ENCODE data around the gene ERC2. TPM values are rescaled to one million over a fixed set of nuclear protein-coding genes. Genes with fewer than 3 reads are reported as not detected.

Gene ERC2
- total RNA-seq, 1 donor from 2014 or later: 1.5 TPM

DNA sequence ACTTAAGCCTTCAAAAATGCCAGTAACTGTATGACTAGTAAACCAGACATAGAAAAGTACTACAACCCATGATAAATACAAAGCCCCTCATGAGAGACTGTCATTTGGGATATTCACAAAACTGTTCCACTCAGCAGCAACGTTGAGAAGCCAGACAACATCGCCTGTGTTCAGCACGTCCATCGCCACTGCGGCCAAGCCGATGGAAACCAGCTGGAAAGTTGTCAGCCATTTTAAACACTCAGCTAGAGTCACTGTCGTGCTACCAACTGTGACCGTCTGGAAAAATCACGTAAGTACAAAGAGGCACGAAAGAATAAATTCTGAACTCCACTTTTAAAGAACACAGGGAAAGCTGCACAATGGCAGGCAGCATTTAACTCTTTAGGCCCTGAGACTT, 640.5 kb downstream of the ERC2 start:
- Histone ChIP-seq H3K27me3 (ENCODE audit: low read depth) (no peaks in the 10 kb centered on the region), H3K4me1 (peaks cover 10% of the 10 kb centered on the region), H3K4me3 (no peak overlapping the region), H3K9me3 (no peaks in the 10 kb centered on the region), H3K36me3 (no peaks in the 10 kb centered on the region), H3K27ac (no peak overlapping the region)
- DNase-seq (no peak), ATAC-seq (no peak)
- TF ChIP-seq, protein P1, sequence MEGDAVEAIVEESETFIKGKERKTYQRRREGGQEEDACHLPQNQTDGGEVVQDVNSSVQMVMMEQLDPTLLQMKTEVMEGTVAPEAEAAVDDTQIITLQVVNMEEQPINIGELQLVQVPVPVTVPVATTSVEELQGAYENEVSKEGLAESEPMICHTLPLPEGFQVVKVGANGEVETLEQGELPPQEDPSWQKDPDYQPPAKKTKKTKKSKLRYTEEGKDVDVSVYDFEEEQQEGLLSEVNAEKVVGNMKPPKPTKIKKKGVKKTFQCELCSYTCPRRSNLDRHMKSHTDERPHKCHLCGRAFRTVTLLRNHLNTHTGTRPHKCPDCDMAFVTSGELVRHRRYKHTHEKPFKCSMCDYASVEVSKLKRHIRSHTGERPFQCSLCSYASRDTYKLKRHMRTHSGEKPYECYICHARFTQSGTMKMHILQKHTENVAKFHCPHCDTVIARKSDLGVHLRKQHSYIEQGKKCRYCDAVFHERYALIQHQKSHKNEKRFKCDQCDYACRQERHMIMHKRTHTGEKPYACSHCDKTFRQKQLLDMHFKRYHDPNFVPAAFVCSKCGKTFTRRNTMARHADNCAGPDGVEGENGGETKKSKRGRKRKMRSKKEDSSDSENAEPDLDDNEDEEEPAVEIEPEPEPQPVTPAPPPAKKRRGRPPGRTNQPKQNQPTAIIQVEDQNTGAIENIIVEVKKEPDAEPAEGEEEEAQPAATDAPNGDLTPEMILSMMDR (IDR thresholded peaks at IDR 0.05): no peak
- intact Hi-C loops (cut with DNase I): no loop called here

DNA sequence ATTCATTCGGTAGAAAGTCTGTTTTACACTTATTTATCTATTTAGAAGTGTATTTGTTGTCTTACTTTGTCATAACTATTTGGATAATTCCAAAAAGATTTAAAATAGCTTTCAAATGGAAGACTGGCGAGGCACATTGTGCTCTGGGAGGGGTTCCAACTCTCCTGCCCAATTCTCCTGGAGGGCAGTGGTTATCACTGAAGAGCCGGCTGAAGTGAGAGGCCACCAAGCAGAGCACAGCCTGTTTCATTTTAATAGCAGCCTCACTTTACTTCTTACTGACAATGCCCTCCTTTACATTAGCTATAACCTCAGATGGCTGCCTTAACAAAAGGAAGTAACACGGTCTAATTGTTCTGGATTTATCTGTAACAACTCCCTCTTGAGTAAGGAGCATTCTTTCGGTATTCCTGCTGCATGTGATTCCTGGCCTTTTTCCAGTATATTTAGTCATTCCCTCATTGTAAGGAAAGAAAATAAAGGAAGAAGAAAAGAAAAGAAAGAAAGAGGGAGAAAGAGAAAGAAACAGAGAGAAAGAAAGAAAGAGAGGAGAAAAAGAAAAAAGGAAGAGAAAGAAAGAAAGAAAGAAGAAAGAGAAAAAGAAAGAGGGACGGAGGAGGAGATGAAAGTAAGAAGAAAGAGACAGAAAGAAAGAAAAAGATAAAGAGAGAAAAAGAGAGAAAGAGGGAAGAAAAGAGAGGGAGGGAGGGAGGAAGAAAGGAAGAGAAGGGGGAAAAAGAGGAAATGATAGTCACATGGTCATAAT, 641.4 kb downstream of the ERC2 start:
- intact Hi-C loops (cut with DNase I): no loop called here
- Histone ChIP-seq H3K4me3 (no peak overlapping the region), H3K9me3 (no peaks in the 10 kb centered on the region), H3K36me3 (no peaks in the 10 kb centered on the region), H3K4me1 (peaks cover 10% of the 10 kb centered on the region), H3K27me3 (ENCODE audit: low read depth) (no peaks in the 10 kb centered on the region), H3K27ac (no peak overlapping the region)
- ATAC-seq (peak in 1 of 2 donors; percentile 60), DNase-seq (no peak)
- TF ChIP-seq, protein P1 (IDR thresholded peaks at IDR 0.05): no peak

DNA sequence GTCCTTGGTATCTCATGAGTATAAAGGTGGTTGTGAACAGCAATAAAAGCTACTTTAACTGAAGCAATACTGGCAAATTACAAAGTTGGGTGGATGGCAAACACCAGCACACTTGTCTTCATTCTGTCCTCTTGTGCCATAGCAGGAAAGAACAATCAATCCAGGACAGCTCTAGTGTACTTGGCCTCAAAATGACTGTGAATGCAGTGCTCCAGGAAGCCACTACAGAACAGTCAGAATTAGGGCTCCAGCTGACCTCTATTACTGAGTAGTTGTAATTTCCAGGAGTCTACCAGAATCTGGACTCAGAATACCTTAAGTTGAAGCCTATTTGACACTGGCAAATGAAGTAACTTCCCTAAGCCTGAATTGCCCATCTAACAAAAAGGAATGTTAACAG, 642.2 kb downstream of the ERC2 start:
- Histone ChIP-seq H3K27me3 (ENCODE audit: low read depth) (no peaks in the 10 kb centered on the region), H3K9me3 (no peaks in the 10 kb centered on the region), H3K36me3 (no peaks in the 10 kb centered on the region), H3K27ac (no peak overlapping the region), H3K4me3 (no peak overlapping the region), H3K4me1 (peaks cover 10% of the 10 kb centered on the region)
- ATAC-seq (peak; percentile 70 to 73), DNase-seq (no peak)
- intact Hi-C loops (cut with DNase I): no loop called here
- TF ChIP-seq, protein P1 (IDR thresholded peaks at IDR 0.05): no peak

DNA sequence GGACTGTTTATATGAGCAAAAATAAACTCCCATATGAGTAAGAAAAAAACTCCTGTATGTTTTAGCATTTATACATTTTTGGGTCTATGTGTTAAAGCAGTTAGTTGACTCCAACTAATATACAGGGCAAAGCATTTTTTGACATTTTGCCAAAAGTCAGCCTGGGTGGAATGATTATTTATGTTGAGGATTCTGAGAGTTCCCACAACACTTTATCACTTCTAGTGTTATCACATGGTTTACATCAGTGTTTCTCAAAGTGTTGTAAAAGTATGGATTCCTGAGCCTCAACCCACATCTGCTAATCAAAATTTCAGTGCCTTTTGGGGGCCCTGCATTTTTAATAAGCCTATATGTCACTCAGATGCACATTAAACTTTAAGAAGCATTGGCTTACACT, 643.9 kb downstream of the ERC2 start:
- TF ChIP-seq, protein P1 (IDR thresholded peaks at IDR 0.05): no peak
- no peak for ATAC-seq
- Histone ChIP-seq H3K4me3 (no peak overlapping the region), H3K36me3 (no peaks in the 10 kb centered on the region), H3K27me3 (ENCODE audit: low read depth) (no peaks in the 10 kb centered on the region), H3K4me1 (peaks cover 10% of the 10 kb centered on the region), H3K27ac (no peak overlapping the region), H3K9me3 (no peaks in the 10 kb centered on the region)
- intact Hi-C loops (cut with DNase I): no loop called here
- no peak for DNase-seq

DNA sequence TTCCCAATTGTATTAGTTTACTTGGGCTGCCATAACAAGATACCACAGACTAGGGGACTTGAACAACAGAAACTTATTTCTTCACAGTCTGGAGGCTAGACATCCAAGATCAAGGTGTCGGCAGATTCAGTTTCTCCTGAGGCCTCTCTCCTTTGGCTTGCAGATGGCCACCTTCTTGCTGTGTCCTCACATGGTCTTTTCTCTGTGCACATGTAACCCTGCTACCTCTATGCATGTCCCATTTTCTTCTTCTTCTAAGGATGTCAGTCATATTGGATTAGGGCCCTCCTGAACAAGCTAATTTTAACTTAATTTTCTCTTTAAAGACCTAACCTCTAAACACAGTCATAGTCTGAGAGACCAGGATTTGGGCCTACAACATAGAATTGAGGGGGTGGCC, 644.4 kb downstream of the ERC2 start:
- TF ChIP-seq, protein P1 (IDR thresholded peaks at IDR 0.05): no peak
- Histone ChIP-seq H3K4me1 (peaks cover 10% of the 10 kb centered on the region), H3K4me3 (no peak overlapping the region), H3K27me3 (ENCODE audit: low read depth) (no peaks in the 10 kb centered on the region), H3K9me3 (no peaks in the 10 kb centered on the region), H3K27ac (no peak overlapping the region), H3K36me3 (no peaks in the 10 kb centered on the region)
- DNase-seq (no peak), ATAC-seq (no peak)
- intact Hi-C loops (cut with DNase I): no loop called here

Measured in lower lobe of right lung (tissue), 2 donors.